HG02840 (cell line): Measurements from ENCODE around the gene SHISAL2B.
"Not testable (repeated sequence)": the region's sequence is repeated elsewhere in the genome, so short reads cannot be mapped to it uniquely, and the experiment has no call there.

Experiments used
- ATAC-seq: cut with Tn5 transposase; IDR thresholded peaks from one replicate; pipeline ENCODE4 v1.9.1; 2021; ENCODE audit warnings: mild to moderate bottlenecking, moderate library complexity, moderate number of reproducible peaks; ENCODE audit not compliant: unreplicated experiment, low FRiP score

Gene SHISAL2B

DNA sequence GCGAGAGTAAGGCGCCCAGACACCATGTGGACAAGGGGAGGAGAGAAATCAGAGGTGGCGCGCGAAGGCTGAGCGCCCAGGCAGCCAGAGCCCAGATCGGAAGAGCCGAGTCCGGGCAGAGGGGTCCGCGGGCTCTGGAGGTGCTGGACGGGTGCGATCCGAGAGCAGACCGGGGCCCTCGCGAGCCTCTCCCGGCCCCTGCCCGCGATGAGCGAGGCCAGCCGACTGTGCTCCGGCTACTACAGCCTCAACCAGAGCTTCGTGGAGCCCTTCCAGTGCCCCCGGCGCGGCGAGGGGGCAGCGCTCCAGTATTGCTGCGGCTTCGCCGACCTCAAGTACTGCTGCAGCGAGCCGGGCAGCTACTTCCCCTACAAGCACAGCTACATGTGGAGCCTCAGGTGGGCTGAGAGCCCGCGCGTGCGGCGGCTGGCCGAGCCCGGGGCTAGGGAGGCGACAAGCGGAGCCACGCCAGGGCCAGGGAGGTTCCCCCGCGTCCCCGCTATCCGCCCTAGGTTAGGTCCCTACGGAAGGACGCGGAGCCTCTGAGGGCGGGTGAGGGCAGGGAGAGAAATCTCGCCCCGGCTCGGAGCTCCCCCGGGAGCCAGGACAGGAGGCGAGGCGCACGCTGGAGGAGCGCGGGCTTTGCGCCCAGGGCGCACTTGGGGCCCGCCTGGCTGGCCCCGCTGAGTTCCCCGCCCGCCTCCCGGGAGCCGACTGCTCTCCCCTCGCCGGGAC is at the start of gene SHISAL2B:
Gene SHISAL2B, plus strand, starts transcription at position 87 of the 735 bp plus-strand sequence. Its CDS starts 121 bp downstream, at position 208.
- no peak for ATAC-seq

DNA sequence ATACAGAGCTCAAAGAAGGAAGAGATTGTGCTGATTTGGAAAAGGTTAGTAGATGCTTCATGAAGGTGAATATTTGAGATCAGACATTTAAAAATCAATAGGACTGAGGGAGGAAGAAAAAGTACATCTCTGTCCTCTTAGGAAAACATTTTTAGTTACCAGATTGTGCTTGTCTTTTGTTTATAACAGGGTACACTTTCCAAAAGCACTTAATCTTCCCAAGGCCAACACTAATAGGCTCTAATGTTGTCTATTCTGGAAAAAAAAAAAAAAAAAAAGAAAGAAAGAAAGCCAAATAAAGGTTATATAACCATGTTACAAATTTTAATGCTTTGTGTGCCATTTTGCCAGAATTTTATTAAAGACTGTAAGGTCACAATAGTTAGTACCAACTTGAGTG is 45.5 kb upstream of the SHISAL2B start:
- no peak for ATAC-seq

DNA sequence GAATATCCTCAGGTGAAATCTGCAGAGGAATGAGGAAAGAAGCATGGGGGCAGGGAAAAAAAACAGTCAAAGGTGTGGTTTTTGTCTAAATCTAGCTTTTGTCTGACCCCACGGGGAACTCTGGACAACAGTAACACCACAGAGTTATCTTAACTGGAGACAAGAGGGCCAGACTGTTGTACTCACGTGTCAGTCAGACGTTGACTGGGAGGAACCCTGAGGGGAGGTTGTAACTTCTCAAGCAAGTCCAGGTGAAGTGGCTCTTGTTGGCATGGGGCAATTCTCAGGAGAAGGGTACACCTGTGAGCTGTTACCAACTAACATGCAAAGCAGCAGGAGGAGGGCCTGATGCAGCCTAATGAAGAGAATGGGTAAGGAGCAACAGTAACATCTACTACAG is 44.1 kb upstream of the SHISAL2B start:
- no peak for ATAC-seq

DNA sequence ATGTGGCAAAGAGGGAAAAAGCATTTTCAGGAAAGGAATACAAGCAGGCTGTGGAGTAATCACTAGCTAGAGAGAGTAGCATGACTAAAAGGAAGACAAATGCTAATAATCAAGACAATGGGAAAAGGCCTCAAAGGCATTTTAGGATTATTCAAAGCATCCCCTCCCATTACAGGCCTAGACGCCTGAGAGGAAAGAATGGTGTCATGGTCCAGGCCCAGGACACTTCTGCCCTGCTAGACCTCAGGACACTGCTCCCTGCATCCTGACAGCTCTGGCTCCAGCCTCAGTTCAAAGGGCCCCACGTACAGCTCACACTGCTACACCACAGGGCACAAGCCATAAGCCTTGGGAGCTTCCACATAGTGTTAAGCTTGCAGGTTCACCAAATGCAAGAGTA is 40.8 kb upstream of the SHISAL2B start:
- ATAC-seq, result no peak

DNA sequence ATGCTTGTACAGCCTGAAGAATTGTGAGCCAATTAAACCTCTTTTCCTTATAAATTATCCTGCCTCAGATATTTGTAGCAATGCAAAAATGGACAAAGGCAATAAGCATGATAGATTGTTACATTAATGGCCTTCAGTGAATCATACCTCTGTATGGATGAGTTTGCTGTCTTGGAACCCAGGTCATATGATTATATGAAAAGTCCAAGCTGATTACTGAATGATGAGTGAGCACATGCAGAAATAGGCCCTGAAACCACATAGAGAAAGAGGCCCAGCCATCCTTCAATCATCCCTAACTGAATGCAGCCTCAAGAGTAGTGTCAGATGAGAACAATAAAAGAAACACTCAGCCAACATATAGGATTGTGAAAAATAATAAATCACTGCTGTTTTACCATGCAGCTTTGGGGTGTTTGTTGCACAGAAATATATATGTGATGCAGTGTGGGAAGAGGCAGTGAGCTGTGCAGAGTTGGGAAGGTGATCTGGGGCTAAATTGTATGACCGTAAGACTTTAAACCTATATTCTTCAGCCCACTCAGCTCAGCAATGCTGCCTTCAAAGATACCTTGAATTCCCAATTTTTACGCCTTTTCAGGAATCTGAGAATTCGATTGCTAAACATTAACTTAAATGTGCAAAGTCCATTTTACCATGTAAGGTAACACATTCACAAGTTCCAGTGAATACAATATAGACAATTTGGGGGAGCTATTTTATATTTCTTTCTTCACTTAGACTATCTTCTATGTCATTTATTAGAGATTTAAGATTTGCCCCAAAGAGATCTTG is 36.3 kb upstream of the SHISAL2B start:
- no peak for ATAC-seq

DNA sequence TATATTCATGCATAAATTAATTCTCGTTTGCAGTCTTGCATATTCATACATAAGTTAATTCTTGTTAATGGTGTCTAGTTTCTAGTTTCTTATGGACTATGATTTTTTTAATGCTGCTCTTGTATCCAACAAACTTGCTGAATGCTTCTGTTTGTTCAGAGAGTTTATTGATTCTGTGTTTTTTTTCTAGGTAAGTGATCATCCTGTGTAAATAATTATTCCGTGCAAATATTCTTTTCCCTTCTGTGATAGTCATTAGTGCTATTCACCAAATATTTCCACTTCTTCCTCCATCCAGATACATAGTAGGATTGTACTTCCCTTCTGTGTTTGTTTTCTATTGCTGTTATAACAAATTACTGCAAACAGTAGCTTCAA is 35.8 kb upstream of the SHISAL2B start:
- no peak for ATAC-seq

DNA sequence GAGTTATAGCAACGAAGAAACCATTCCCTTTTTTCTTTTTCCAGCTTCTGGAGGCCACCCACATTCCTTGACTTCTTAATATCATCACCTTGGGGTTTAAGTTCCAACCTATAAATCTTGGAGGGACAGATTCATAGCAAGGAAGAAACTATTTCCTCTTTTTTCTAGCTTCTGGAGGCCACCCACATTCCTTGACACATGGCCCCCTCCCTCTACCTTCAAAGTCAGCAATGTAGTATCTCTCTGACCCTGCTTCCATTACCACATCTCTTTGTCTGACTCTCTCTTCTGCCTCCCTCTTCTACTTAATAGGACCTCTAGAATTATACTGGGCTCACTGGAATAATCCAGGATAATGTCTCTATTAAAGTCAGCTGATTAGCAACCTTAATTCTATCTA is 34.7 kb upstream of the SHISAL2B start:
- no peak for ATAC-seq

DNA sequence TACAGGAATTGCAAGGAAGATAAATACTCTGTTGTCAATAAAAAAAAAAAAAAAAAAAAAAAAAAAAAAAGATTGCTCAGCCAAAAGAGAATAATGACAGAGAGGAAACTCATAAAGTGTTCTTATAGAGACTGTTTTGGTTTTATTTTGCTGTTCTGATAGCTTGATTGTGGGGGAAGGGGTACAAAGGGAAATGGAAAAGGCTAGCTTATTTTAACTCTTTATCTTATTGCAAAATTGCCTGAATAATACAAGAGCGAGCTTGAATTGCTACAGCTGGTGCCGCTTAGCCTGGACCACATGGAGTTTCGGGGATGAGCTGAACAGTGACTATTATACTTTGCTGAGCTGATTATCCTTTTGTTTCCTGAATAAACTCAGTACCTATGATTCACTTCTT is 31.0 kb upstream of the SHISAL2B start:
- no peak for ATAC-seq

DNA sequence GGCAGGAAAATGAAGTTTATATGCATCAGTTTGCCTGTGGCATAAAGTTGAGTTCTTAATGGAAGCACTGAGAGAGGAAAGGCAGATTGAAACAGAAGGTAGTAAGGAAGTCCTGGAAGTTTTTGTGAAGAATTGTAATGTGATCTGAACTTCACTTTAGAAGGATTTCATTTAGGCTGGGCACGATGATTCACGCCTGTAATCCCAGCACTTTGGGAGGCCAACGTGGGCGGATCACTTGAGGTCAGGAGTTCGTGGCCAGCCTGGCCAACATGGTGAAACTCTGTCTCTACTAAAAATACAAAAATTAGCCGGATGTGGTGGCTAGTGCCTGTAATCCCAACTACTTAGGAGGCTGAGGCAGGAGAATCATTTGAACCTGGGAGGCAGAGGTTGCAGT is 27.1 kb upstream of the SHISAL2B start:
- ATAC-seq, result not testable (repeated sequence)

DNA sequence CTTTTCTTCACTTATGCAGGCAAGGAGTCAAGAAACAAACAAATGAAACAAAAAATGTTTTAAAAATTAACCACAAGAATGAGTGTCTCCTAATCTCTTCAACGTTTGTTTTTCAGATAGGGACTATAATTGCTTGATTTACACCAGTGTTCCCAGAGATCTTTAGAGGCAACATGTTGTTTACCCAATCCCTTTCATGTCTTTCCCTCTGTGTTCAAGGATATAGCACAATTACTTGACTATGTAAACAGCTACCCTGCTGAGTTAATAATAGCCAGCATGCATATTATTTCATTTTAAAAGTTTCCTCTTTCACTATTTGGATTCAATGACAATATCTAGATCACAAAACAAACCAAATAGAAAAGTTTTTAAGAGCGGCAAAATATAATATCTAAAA is 25.1 kb upstream of the SHISAL2B start:
- no peak for ATAC-seq

DNA sequence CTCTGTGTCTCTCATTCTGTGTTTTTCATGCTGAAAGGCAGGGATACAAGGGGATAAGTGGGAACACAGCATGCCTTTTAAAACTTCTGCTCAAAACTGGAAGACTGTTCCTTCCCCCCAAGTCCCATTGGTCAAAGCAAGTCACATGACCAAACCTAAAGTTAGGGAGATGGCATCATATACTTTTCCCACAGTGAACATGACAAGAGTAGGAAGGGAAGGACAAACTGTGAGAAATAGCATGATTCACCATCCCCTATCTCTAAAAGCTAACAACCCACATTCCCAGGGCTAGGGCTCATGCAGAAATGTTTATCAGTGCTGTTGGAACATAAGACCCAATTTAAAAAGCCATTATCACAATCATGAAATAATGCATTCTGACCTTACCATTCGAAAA is 24.2 kb upstream of the SHISAL2B start:
- no peak for ATAC-seq

DNA sequence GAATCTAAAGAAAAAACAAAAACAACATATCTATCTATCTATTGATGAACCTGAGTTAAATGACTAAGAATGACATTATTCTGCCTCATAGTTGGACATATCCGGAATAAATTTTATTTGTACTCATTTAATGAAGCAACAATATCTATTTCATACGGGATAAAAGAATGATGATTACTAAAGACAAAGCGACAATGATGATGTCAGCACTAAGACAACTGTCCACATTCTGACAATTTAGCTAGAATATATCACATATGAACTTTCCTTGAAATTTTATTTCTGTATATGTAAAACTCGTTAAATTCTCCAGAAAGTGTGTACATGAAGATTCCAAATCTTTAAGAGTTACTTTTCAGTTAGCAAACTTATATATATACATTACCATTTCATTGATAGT is 23.2 kb upstream of the SHISAL2B start:
- ATAC-seq, result no peak

DNA sequence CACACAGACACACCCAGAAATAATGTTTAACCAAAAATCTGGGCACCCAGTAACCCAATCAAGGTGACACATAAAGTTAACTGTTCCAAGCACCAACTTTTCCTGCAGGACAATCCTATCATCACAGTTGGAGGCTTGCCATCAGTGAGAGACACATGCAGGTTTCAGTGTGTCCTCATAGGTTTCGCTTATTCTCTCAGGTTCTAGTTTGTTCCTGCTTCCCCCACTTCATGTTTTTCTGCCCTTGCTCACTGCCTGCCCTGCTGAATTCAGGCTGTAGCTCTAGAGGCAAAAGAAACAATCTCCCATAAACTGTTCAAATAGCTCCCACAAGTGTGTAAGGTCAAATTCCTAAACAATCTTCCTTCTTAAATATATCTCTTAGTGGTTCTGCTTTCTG is 20.0 kb upstream of the SHISAL2B start:
- ATAC-seq, result no peak

DNA sequence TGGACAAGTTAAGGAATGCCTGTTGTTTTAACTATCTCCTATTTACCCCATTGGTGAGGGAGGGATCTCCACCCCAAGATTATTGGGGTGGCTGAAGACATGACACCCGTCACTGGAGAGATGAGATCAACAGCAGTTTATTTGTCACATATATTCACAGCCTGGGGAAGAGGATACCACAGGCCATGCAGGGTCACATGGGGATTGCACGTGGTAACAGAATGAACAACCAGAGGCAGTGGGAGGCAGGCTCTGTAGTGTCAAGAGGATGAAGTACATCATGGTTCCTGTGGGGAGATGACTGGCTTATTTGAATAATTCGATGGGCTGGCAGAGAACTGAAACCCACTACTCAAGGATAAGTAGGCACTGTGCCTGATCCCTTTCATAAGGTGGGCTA is 18.6 kb upstream of the SHISAL2B start:
- no peak for ATAC-seq

DNA sequence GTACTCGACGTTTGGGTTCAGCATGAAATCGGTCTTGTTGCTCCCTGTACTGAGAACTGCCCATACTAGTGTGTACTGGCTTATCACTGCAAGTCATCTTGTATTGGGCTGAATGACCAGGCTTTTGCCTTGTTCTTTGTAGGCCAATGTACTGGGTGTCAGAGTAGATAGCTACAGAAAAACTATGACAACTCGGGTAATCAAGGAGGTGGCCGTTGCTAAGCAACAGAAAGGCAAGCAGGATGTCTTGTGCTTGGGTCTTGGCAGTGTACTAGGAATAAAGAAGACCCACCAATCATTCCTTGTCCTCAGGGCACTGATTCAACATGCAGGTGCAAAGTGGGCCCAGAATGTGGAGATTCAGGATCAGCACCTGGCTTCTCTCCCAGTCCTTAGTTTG is 11.9 kb upstream of the SHISAL2B start:
- no peak for ATAC-seq

DNA sequence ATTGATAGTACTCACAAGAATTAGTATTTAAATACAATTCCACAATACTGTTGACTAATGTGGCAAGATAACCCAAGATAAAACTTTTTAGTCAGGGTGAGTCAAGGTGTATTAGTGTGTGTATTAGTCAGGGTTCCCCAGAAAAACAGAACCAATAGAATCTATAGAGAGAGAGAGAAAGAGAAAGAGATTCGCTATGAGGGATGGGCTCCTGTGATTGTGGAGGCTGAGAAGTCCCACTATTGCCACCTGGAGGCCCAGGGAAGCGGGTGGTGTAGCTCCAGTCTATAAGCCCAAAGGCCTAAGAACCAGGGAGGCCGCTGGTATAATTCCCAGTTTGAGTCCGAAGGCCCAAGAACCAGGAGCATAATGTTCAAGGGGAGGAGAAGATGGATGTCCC is 10.0 kb upstream of the SHISAL2B start:
- ATAC-seq, result no peak

DNA sequence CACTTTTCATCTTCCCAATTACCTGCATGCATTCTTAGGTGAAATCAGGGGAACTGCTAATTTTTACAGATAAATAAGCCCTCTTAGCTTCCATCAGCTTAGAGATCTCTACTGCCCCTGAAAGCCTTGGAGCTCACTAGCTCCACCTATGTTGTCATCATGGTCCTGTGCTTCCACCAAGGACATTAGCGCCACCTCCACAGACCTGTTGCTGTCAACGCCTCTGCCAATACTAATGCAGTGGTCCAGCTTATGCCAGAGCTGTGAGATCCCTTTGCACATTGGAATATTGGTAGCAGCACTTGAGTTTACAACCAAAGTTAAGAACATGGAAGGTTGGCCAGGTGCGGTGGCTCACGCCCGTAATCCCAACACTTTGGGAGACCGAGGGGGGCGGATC is 7.7 kb upstream of the SHISAL2B start:
- no peak for ATAC-seq

DNA sequence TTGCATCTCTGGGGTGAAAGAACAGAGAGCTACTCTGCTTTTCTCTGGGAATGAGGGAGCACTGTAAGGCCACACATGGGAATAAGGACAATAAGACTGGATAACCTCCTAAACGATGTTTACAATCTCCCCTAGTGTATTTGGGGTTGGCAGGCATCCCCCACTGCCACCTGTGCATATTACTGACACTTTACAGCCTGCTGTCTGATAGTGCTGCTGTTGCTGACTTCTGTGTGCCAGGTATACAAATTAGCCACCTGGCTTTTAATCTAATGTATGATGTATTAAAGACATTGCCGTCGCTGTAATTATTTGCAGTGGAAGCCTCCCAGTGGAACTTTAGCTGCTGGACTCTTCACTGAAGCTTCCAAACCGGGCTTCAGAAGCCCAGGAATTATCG is 4.4 kb upstream of the SHISAL2B start:
- no peak for ATAC-seq

DNA sequence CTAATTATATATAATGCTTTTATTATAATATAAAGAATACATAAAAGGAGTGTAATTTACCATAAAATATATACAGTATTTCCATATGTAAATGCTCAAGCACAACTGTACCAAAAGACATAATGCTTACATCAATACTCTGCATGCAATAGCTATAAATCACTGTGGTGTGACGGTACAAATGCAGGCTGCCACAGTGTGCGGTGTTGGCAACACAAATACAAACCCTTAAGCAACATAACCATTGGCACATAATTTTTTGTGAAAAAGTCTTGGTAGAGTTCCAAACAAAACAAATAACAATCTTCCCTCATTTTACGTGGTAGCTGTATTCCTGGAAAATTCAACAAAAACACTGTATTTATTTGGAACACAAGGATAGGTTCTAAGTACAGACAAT is 1.9 kb upstream of the SHISAL2B start:
- ATAC-seq, result no peak

DNA sequence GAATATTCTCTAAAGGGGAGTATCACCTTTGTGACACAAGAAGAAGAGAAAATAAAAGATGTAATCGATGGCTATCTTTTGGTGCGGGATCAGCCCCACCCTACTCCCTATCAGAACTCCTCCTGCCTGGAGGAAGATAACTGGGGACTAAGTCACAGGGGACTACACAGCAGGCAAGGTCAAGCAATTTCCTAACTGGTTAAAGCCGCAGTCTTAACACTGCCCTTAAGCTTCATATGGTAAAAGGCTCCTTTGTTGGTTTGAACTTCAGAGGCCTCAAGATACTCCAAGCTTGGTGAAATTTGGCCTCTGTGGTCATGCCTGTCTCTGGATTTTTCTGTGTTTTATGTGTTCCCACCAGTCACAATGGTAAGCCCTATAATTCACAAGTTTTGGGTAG is 1.3 kb upstream of the SHISAL2B start:
- ATAC-seq, result no peak

DNA sequence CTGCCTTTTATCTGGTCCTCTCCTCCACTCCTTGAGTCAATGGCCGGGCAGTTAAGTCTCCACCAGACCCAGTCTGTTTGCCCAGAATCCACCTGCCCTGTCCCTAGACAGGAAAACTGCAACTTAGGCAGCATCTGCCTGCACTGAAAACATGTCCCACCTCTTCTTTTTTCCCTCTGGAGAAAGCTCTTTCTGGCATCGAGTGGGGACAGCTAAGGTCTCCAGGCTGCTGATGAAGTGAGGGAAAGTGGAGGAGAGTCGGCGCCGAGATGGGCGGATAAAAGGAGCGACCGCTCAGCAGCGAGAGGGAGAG is 243 bp upstream of the SHISAL2B start:
- ATAC-seq, result no peak

DNA sequence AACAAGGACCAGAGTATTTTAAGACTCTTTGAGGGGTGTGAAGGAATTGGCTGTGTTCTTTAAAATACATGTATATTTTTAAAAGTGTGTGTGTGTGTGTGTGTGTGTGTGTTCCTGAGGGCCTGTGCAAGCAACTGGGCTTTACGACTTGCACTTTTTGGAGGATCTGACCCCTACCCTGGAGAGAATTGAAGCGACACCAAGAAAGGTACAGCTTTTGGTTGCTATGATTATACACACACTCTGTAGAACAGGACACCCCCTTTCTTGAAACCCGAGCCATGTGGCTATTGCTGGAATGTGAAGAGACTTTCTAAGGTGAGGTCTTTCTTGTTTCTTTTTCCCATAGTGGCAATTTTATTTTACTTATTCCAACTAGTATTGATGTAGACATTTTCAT is 988 bp downstream of the SHISAL2B start:
- ATAC-seq, result no peak
